LNCAP (cell line): ENCODE data around the gene FGD6.

Experiments used
- CTCF ChIP-seq: fragments of 450-650 bp; IDR thresholded peaks from 2 replicates; pipeline ENCODE4 v1.5.1; 2017; ENCODE audit warnings: mild to moderate bottlenecking

The FGD6 gene

GRCh38 chr12:95206916-95207315 is 10.4 kb downstream of the FGD6 start:
- no peak for TF ChIP-seq CTCF

GRCh38 chr12:95205685-95206084 is 11.6 kb downstream of the FGD6 start:
- no peak for TF ChIP-seq CTCF

GRCh38 chr12:95205016-95205624 is 12.1 kb downstream of the FGD6 start:
- no peak for TF ChIP-seq CTCF

GRCh38 chr12:95204141-95204866 is 13.0 kb downstream of the FGD6 start:
- no peak for TF ChIP-seq CTCF

GRCh38 chr12:95203487-95204030 is 13.7 kb downstream of the FGD6 start:
- TF ChIP-seq CTCF, result no peak

- no peak for TF ChIP-seq CTCF
Measured at GRCh38 chr12:95202691-95203486, 14.4 kb downstream of the FGD6 start.

- TF ChIP-seq CTCF, result no peak
Measured at GRCh38 chr12:95201056-95201670, 16.1 kb downstream of the FGD6 start.
